Measurements from ENCODE around the gene CCDC74B. TPM values are rescaled to one million over a fixed set of nuclear protein-coding genes. Genes with fewer than 3 reads are reported as not detected.
A peak's percentile ranks its signal among the peaks of the same experiment; 100 is the strongest.
"Not testable (repeated sequence)": the region's sequence is repeated elsewhere in the genome, so short reads cannot be mapped to it uniquely, and the experiment has no call there.

Gene CCDC74B
- total RNA-seq, result 1.2 and 1.4 TPM in 2 replicates

DNA sequence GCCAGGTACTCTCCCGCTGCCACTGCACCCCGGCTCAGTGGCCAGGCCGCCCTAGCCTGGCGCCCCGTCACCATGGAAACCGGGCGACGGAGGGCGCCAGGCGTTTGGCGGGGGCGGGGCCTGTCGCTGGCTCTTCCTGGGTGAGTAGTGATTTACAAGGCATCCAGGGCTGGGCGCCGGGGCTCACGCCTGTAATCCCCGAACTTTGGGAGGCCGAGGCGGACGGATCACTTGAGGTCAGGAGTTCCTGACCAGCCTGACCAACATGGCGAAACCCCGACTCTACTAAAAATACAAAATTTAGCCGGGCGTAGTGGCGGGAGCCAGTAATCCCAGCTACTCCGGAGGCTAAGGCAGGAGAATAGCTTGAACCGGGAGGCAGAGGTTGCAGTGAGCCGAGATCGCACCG, at the start of gene CCDC74B:
CCDC74B (minus strand) TSS at position 107 of the 409 bp plus-strand sequence. CDS start 116 bp downstream, outside the sequence.
- peak within 1 kb of the TSS; percentile 83 for H3K4me3 Mint-ChIP-seq
- not testable (repeated sequence) for H3K9me3 Mint-ChIP-seq; H3K36me3 Mint-ChIP-seq (ENCODE audit: low read depth); H3K27ac Mint-ChIP-seq
- peaks cover 16% of the 10 kb centered on the region for H3K27me3 Mint-ChIP-seq
- peaks cover 14% of the 10 kb centered on the region for H3K4me1 Mint-ChIP-seq
- intact Hi-C loops (cut with micrococcal nuclease), result loop anchor here (1.0 kb wide), 1 partner anchor 36 kb away; the partner anchor contains the start of gene SMPD4
- DNase-seq, result peak; percentile 88

DNA sequence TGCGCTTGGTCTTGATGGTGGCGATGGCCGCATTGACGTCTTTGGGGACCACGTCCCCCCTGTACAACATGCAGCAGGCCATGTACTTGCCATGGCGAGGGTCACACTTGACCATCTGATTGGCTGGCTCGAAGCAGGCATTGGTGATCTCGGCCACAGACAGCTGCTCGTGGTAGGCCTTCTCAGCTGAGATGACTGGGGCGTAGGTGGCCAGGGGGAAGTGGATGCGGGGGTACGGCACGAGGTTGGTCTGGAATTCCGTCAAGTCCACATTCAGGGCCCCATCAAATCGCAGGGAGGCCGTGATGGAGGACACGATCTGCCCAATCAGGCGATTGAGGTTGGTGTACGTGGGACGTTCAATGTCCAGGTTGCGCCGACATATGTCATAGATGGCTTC, 48.9 kb upstream of the CCDC74B start:
- H3K27ac Mint-ChIP-seq; H3K9me3 Mint-ChIP-seq; intact Hi-C loops (cut with micrococcal nuclease); DNase-seq; H3K27me3 Mint-ChIP-seq; H3K4me1 Mint-ChIP-seq; H3K4me3 Mint-ChIP-seq: not testable (repeated sequence)
- peaks cover 15% of the 10 kb centered on the region for H3K36me3 Mint-ChIP-seq (ENCODE audit: low read depth)

DNA sequence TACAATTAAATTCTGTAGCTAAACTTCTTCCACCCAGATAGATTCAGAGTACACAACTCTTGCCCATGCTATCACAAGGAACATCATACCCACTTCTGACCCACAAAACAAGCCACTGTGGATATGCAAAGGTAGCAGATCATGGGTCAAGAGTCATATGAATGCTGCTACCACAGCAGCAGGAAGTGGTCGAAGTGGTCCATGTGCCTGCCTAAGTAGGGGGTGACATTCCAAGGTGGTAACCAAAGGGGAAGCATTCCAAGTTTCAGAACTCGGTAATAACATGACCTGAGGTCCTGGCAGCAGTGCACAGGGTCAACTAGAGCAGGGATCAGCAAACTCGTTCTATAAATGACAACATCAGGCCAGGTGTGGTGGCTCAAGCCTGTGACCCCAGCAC, 47.5 kb upstream of the CCDC74B start:
- H3K4me3 Mint-ChIP-seq; intact Hi-C loops (cut with micrococcal nuclease); H3K9me3 Mint-ChIP-seq; H3K27me3 Mint-ChIP-seq; H3K27ac Mint-ChIP-seq; DNase-seq; H3K4me1 Mint-ChIP-seq: not testable (repeated sequence)
- peaks cover 18% of the 10 kb centered on the region for H3K36me3 Mint-ChIP-seq (ENCODE audit: low read depth)

DNA sequence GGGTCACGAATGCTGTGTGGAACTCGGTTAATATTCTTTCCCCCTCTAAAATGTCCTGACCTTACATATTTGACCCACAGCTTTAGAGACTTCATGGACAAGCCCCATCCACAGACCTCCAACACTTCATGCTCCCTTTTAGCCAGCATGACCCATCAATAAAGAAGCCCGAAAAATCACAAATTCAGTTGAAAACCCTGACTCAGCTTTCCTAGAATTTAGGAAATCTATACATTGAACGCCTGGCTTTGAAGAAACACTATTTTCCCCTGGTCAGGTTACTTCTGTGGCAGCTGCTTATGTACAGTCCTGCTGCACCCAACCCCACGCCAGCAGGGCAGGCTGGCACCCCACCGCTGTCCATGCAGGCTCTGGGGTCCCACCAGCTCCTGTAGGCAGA, 46.4 kb upstream of the CCDC74B start:
- H3K4me1 Mint-ChIP-seq; H3K27ac Mint-ChIP-seq; intact Hi-C loops (cut with micrococcal nuclease); H3K9me3 Mint-ChIP-seq; H3K4me3 Mint-ChIP-seq; H3K27me3 Mint-ChIP-seq; DNase-seq: not testable (repeated sequence)
- peaks cover 21% of the 10 kb centered on the region for H3K36me3 Mint-ChIP-seq (ENCODE audit: low read depth)

DNA sequence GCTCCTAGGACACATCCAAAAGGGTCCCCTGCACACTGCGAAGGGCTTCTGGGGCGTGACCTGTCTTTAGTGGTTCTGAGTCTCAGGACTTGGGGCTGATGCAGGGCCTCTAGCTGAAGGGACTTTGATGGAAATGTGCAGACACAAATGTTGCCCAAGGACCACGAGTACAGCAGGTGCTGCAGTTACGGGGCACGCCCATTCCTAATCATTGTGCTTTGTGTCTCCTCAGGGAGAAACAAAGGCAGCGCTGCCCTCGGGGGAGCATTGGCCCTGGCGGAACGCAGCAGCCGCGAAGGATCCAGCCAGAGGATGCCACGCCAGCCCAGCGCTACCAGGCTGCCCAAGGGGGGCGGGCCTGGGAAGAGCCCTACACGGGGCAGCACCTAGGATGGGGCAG, 45.3 kb upstream of the CCDC74B start:
- H3K4me1 Mint-ChIP-seq, result peaks cover 6% of the 10 kb centered on the region
- H3K27ac Mint-ChIP-seq, result no peak overlapping the region
- no peaks in the 10 kb centered on the region for H3K27me3 Mint-ChIP-seq
- no peak overlapping the region for H3K4me3 Mint-ChIP-seq
- H3K9me3 Mint-ChIP-seq, result no peaks in the 10 kb centered on the region
- intact Hi-C loops (cut with micrococcal nuclease), result no loop called here
- no peak for DNase-seq
- H3K36me3 Mint-ChIP-seq (ENCODE audit: low read depth), result peaks cover 26% of the 10 kb centered on the region

DNA sequence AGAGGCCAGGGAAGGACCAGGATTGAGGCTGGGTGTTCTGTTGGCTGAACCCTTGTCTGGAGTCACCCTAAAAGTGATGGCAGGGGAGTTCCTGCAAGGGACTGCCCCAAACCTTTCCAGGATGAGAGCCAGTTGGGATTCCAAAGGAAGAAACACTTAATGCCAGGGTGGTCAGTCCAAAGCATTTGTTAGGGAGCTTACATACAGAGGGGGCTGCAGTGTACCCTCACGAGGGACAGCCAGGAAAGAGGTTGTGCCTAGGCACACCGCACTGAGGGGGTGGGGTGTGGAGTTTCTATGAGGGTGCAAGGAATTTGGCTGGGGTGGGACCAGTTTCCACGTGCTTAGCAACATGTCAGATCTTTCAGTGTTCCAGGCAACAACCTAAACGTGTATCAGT, 44.0 kb upstream of the CCDC74B start:
- peaks cover 28% of the 10 kb centered on the region for H3K36me3 Mint-ChIP-seq (ENCODE audit: low read depth)
- intact Hi-C loops (cut with micrococcal nuclease); H3K4me1 Mint-ChIP-seq; H3K27ac Mint-ChIP-seq; H3K9me3 Mint-ChIP-seq; DNase-seq; H3K4me3 Mint-ChIP-seq; H3K27me3 Mint-ChIP-seq: not testable (repeated sequence)

DNA sequence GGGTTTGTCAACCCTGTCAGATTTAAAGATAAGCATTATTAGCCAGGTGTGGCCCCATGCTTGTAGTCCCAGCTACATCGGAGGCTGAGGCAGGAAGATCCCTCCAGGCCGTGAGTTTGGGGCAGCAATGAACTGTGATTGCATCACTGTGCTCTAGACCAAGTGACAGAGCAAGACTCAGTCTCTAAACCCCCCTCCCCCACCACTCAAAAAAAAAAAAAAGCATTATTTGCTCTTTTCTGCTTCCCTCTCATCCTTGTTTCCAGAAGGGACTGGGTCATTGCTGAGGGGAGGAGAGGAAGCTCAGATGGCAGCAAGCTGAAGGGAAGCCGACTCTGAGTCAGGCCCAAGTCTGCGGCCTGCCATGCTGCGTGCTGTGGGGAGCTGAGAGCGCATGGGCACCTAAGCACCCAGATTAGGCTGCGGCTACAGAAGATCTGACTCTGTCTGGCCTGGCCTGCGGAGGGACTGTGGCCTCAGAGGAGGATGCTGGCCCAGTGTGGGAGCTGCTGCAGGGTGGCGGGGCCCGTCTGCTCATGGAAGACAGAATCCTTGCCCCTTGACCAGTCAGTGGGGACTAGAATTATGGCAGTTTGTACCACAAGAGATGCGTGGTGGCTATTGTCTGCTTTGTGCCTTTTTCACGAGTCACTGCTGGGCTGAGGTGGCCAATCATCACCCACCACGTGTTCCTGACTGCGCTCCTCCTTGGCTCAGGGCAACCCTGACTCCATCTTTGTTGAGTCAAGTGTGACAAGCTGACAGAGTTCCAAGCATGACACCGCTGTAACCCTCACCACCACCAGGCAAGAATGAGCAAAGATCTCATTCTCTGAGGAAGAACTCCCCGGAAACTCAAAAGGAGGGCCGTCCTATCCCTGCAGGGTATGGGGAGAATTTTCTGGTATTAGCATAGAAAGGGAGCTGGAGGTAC, 43.2 kb upstream of the CCDC74B start:
- intact Hi-C loops (cut with micrococcal nuclease); H3K4me3 Mint-ChIP-seq; H3K4me1 Mint-ChIP-seq; DNase-seq; H3K9me3 Mint-ChIP-seq; H3K27me3 Mint-ChIP-seq: not testable (repeated sequence)
- peaks cover 32% of the 10 kb centered on the region for H3K36me3 Mint-ChIP-seq (ENCODE audit: low read depth)
- H3K27ac Mint-ChIP-seq, result peak overlapping the region; percentile 41

DNA sequence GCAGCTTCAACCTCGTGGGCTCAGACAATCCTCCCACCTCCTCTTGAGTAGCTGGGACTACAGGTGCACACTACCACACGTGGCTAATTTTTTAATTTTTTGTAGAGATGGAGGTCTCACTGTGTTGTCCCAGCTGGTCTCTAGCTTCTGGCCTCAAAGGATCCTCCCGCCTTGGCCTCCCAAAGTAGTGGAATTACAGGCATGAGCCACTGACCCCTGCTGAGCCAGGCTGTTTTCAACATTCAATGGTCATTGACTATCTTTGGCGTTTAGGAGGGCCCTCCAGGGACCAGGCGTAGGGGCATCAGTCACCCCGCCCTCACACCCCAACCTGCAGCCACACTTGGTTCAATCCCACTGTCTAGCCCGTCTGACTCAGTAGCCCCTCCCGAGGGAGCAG, 42.4 kb upstream of the CCDC74B start:
- Mint-ChIP-seq H3K27ac (no peak overlapping the region), H3K4me1 (peaks cover 9% of the 10 kb centered on the region), H3K36me3 (ENCODE audit: low read depth) (peaks cover 29% of the 10 kb centered on the region), H3K9me3 (no peaks in the 10 kb centered on the region), H3K4me3 (no peak overlapping the region), H3K27me3 (no peaks in the 10 kb centered on the region)
- DNase-seq, result no peak
- intact Hi-C loops (cut with micrococcal nuclease), result no loop called here

DNA sequence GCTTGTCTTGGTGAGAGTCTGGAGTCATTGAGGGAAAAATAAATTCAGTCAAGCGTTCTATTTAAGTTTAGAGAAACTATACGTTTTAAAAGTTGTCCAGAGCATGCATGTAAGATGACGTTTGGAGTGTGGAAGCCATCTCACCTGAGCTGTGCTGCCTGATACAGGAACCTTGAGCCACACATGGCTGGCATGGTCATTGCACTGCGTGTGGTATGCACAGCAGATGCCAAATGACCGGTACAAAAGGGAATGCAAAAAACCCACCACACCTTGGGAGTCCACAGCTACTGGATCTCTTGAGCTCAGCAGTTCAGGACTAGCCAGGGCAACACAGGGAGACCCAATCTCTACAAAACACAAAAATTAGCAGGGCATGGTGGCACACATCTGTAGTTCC, 41.5 kb upstream of the CCDC74B start:
- no peak for DNase-seq
- peaks cover 9% of the 10 kb centered on the region for H3K4me1 Mint-ChIP-seq
- intact Hi-C loops (cut with micrococcal nuclease), result no loop called here
- peaks cover 26% of the 10 kb centered on the region for H3K36me3 Mint-ChIP-seq (ENCODE audit: low read depth)
- H3K9me3 Mint-ChIP-seq, result no peaks in the 10 kb centered on the region
- no peak overlapping the region for H3K4me3 Mint-ChIP-seq
- peak overlapping the region; percentile 48 for H3K27ac Mint-ChIP-seq
- H3K27me3 Mint-ChIP-seq, result no peaks in the 10 kb centered on the region

DNA sequence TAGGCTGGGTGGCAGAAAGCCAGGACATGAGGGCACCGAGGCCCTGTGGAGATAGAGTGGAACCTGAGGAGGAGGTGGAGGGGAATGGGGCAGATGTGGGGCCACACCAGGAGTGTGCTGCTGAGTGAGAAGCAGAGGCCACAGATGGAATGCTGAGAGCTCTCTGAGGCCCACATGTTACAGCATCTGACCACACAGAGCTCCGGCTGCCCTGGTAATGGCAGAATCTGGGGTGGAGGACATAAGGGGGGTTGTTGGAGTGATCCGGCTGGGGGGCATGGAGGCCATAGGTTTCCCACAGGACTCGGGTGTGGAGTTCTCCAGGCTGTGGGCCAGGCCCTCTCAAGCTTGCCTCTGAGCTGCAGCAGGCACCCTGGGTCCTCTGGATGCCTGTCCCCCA, 41.0 kb upstream of the CCDC74B start:
- Mint-ChIP-seq H3K27me3 (no peaks in the 10 kb centered on the region), H3K4me3 (no peak overlapping the region), H3K9me3 (no peaks in the 10 kb centered on the region), H3K27ac (peak overlapping the region; percentile 48), H3K36me3 (ENCODE audit: low read depth) (peaks cover 22% of the 10 kb centered on the region), H3K4me1 (peaks cover 7% of the 10 kb centered on the region)
- DNase-seq, result no peak
- intact Hi-C loops (cut with micrococcal nuclease), result no loop called here

DNA sequence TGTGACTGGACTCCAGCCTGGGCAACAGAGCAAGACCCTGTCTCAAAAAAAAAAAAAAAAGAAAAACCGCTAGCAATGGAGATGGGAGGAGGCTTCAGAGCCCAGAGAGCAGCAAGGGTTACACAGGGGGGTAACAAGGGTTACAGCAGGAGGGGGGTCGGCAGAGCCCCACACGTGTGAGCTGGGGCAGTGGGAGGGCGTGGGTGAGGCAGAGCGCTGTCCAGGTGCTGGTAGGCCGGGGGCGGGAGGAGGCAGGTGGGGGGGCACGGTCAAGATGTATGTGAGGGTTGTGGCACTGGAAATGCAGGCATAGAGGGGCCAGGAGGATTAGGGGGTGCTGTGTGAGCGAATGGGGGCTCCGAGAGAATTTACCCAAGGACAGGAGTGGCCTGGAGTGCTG, 40.5 kb upstream of the CCDC74B start:
- Mint-ChIP-seq H3K27me3 (no peaks in the 10 kb centered on the region), H3K4me1 (peaks cover 7% of the 10 kb centered on the region), H3K9me3 (no peaks in the 10 kb centered on the region), H3K27ac (peak overlapping the region; percentile 58), H3K4me3 (no peak overlapping the region), H3K36me3 (ENCODE audit: low read depth) (peaks cover 20% of the 10 kb centered on the region)
- DNase-seq, result no peak
- intact Hi-C loops (cut with micrococcal nuclease), result no loop called here

DNA sequence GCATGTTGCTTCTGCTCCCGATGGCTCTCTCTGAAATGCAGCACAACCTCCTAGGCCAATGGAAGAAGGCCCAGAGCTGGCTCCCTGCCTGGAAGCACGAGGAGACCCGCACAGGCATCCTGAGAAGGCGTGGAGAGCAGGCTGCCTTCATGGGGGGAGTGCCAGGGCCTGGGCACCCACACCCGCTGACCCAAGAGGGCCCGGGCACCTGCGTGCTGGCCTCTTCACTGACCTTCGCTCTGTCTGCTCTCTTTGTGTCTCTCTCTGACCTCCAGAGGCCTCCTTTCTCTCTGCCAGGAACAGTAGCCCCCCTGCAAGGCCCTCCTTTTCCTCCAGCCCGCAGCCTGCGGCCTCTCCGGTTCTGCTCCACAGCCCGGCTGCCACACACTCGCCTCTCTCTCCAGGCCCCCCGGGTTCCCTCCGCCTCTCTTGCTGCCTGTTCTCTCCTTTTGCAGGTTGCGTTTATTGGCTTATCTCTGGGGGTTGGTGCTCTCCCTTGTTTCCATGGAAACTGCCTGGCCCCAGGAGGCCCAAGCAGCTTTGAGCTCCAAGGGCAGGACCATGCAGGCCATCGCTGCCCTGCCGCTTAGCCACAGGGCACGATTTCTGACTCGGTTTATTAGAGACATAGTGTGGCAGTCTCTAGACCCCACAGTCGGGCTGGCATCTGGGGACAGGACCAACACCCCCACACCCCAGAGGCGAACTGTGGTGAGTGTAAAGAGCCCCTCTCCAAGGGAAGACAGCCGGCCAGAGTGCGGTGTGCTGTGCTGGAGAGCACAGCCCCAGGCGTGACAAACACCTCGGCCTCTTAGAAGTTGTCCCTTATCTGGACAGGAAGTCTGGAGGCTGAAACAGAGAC, 38.8 kb upstream of the CCDC74B start:
- Mint-ChIP-seq H3K36me3 (ENCODE audit: low read depth) (peaks cover 18% of the 10 kb centered on the region), H3K27me3 (no peaks in the 10 kb centered on the region), H3K27ac (peak overlapping the region; percentile 83), H3K4me3 (peak overlapping the region; percentile 85), H3K9me3 (no peaks in the 10 kb centered on the region), H3K4me1 (peaks cover 7% of the 10 kb centered on the region)
- intact Hi-C loops (cut with micrococcal nuclease), result loop anchor here (2.0 to 5.0 kb wide), 2 partner anchors 149 to 1309 kb away; partner anchors contain the start of gene MZT2A
- DNase-seq, result no peak

DNA sequence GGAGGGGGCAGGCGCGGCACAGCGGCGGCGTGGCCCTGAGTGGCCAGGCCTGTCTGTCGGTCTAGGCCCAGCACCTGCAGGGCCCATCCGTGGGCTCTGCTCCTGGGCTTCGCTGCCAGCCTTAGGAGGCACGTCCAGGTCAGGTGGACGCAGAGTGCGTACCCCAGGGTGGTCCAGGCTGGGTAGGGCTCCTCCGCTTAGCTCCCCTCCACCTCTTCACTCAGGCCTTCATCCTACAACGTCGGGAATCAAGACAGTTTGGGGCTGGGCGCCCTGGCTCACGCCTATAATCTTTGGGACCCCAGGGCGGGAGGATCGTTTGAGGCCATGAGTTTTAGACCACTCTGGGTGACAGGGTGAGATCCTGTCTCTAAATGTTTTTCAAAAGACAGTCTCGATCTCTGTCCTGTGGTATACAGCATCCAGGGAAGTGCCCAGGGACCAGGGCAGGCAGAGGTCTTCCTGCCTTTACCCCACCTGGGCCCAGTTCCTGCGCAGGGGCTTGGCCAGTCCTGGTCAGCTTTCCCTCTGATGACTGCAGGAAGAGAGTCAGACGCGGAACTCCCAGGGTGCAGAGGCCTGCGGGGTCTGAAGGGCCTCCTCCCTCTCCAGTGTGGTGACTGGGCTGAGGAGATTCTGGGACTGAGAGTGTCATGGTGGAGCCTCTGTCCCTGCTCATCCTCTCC, 38.1 kb upstream of the CCDC74B start:
- intact Hi-C loops (cut with micrococcal nuclease), result loop anchor here (2.0 to 5.0 kb wide), 2 partner anchors 150 to 1309 kb away; partner anchors contain the start of gene MZT2A
- not testable (repeated sequence) for H3K4me1 Mint-ChIP-seq, H3K9me3 Mint-ChIP-seq, H3K27me3 Mint-ChIP-seq
- peaks cover 17% of the 10 kb centered on the region for H3K36me3 Mint-ChIP-seq (ENCODE audit: low read depth)
- H3K4me3 Mint-ChIP-seq, result peak overlapping the region; percentile 85
- peak overlapping the region; percentile 83 for H3K27ac Mint-ChIP-seq
- peak; percentile 69 for DNase-seq

Measured in activated CD4-positive, alpha-beta T cell treated with anti-CD3 and anti-CD28 coated beads, Interleukin-2, amount 10 ng/mL, durations not matched to agents 24 days and 14 days (primary cell).